ENCODE results near the gene MSL1.

MSL1 gene

GRCh38 chr17:40103688-40104087 is 18.1 kb upstream of the MSL1 start:
- DNase-seq (ENCODE audit: low read depth, low spot score): no peak

GRCh38 chr17:40104594-40105486 is 16.9 kb upstream of the MSL1 start:
- no peak for DNase-seq (ENCODE audit: low read depth, low spot score)

GRCh38 chr17:40105861-40106759 is 15.7 kb upstream of the MSL1 start:
- DNase-seq (ENCODE audit: low read depth, low spot score): no peak

- DNase-seq (ENCODE audit: low read depth, low spot score): no peak
These were observed 14.8 kb upstream of the MSL1 start for GRCh38 chr17:40106760-40107521.

GRCh38 chr17:40107522-40108174 is 14.1 kb upstream of the MSL1 start:
- no peak for DNase-seq (ENCODE audit: low read depth, low spot score)

GRCh38 chr17:40108970-40109824 is 12.6 kb upstream of the MSL1 start:
- DNase-seq (ENCODE audit: low read depth, low spot score): no peak

GRCh38 chr17:40110026-40110845 is 11.5 kb upstream of the MSL1 start:
- DNase-seq (ENCODE audit: low read depth, low spot score): no peak

- peak; percentile 94 for DNase-seq (ENCODE audit: low read depth, low spot score)
These were observed 10.3 kb upstream of the MSL1 start for GRCh38 chr17:40111221-40112128.

- DNase-seq (ENCODE audit: low read depth, low spot score): no peak
These were observed 9.5 kb upstream of the MSL1 start for GRCh38 chr17:40112191-40112711.

GRCh38 chr17:40112718-40113109 is 9.1 kb upstream of the MSL1 start:
- no peak for DNase-seq (ENCODE audit: low read depth, low spot score)

GRCh38 chr17:40113110-40113906 is 8.5 kb upstream of the MSL1 start:
- peak; percentile 96 for DNase-seq (ENCODE audit: low read depth, low spot score)

- no peak for DNase-seq (ENCODE audit: low read depth, low spot score)
These were observed 7.9 kb upstream of the MSL1 start for GRCh38 chr17:40113907-40114245.

- DNase-seq (ENCODE audit: low read depth, low spot score): no peak
These were observed 6.7 kb upstream of the MSL1 start for GRCh38 chr17:40115101-40115436.

GRCh38 chr17:40122136-40122998 is 596 bp downstream of the MSL1 start:
- DNase-seq (ENCODE audit: low read depth, low spot score): peak; percentile 78

GRCh38 chr17:40122999-40123810 is 1.4 kb downstream of the MSL1 start:
- DNase-seq (ENCODE audit: low read depth, low spot score): peak; percentile 69

- no peak for DNase-seq (ENCODE audit: low read depth, low spot score)
These were observed 2.0 kb downstream of the MSL1 start for GRCh38 chr17:40123811-40124114.
